Coronary artery (tissue), 2 donors: ENCODE measurements around the gene MAP3K14.
A peak's percentile ranks its signal among the peaks of the same experiment; 100 is the strongest.

ENCODE experiments used
- DNase-seq: peaks from one replicate; pipeline ENCODE4 v3.0.0-alpha.2; 2017; ENCODE audit warnings: low spot score
- H3K27ac ChIP-seq, 2 donors: fragments of 200-600 bp; sonication (generic); one replicate each; pipeline ENCODE4 v1.5.1; 2016 to 2019
- H3K4me3 ChIP-seq: fragments of 200-600 bp; sonication (generic); 2 replicates; pipeline ENCODE4 v1.5.1; 2016; ENCODE audit warnings: mild to moderate bottlenecking, moderate library complexity
- TF ChIP-seq, protein P1 (sequence below): fragments of 200-600 bp; sonication (generic); IDR thresholded peaks from one replicate; pipeline ENCODE4 v1.5.1; 2019; ENCODE audit warnings: antibody characterized with exemption

MAP3K14 gene

DNA sequence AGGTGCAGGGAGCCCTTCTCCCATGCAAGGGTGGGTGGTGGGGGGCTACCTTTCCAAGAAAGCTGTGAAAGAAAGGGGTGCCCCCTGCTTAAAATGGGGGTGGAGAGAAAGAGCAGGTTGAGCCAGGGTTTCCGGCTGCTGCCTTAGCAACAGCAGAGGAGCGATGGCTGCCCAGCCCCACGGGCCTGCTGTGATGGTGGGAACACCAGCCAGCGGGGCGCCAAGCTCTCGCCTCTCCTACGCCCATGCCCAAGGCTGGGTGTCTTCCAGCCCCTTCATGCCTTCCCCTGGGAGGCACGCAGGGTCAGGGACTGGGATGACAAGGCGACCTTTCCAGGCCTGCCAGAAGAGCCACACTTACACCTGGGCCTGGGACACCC lies 92.2 kb downstream of the MAP3K14 start:
- Histone ChIP-seq H3K4me3 (peak overlapping the region; percentile 74), H3K27ac (peak overlapping the region in 1 of 2 donors; percentile 73)
- TF ChIP-seq, protein P1, sequence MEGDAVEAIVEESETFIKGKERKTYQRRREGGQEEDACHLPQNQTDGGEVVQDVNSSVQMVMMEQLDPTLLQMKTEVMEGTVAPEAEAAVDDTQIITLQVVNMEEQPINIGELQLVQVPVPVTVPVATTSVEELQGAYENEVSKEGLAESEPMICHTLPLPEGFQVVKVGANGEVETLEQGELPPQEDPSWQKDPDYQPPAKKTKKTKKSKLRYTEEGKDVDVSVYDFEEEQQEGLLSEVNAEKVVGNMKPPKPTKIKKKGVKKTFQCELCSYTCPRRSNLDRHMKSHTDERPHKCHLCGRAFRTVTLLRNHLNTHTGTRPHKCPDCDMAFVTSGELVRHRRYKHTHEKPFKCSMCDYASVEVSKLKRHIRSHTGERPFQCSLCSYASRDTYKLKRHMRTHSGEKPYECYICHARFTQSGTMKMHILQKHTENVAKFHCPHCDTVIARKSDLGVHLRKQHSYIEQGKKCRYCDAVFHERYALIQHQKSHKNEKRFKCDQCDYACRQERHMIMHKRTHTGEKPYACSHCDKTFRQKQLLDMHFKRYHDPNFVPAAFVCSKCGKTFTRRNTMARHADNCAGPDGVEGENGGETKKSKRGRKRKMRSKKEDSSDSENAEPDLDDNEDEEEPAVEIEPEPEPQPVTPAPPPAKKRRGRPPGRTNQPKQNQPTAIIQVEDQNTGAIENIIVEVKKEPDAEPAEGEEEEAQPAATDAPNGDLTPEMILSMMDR: no peak
- peak; percentile 73 for DNase-seq

DNA sequence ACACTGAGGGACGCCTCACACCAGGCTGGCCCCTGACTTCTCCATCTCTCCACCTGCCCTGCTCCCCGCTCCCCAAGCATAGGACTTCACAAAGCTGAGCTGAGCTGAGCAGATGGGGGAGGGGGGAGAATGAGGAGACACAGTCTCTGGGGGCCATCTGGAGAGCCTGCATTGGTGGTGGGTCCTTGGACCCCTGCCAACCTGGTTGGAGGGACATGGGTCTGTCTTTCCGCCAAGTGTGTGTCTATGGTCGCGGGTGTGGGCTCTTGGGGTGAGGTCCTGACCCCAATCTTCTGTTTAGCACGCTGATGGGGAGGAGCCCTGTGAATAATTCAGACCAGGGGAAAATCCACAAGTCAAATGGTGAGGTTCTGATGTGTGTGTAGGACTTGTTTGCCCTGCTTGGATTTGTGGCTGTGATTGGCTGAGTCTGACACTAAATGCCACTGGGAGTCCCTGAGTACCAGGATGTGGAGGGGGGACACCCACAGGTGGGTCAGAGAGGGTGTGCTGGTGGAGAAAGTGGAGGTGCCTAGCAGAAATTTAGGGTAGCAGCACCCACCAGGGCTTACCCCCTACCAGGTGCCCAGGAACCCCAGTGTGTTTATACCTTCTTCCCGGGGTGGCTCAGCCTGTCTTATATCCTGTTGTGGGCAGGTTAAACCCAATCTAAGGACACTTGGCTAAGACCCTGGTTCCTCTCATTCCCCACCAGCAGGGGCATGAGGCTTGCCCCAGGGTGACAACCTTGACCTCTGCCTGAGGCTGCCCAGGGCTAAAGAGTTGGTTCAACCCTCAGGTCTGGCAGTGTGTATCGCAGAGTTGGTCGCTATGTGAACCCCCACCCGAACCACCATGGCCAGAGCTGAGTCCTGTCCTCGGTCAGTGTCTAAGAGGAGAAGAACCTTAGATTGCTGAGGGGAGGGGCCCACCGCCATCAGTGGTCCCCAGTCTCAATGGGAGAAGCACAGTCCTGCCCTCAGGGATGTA lies 93.0 kb downstream of the MAP3K14 start:
- TF ChIP-seq, protein P1: no peak

DNA sequence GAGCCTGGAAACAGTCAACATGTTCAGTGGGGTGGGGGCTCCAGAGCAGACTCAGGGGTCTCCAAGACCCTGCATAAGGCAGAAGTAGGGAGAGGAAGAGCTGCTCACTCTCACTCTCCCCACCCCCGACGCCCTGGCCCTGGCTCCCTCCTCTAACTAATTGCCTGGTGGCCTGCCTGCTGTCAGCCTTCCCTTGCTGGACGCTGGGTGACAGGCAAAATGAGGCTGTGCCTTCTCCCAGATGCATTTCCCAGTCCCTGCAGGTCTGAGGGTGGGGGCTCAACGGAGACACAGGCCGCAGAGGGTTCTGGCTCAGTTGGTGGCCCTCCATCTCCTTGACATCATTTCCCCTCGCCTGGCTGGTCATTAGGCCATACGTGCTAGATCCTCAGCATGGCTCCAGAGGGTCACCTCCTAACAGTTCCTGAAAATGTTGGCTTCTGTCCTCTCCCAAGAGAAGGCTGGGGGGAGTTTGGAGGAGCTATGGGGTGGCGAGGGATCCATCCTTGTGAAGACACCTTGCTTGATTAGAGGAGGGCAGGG lies 93.8 kb downstream of the MAP3K14 start:
- Histone ChIP-seq H3K4me3 (peak overlapping the region; percentile 74), H3K27ac (peak overlapping the region in 1 of 2 donors; percentile 73)
- TF ChIP-seq, protein P1: no peak
- DNase-seq: no peak

More for the DNA sequence above, 93.0 kb downstream of the MAP3K14 start:
- no peak for DNase-seq
- H3K27ac ChIP-seq: peak overlapping the region in 1 of 2 donors; percentile 73
- peak overlapping the region; percentile 74 for H3K4me3 ChIP-seq

DNA sequence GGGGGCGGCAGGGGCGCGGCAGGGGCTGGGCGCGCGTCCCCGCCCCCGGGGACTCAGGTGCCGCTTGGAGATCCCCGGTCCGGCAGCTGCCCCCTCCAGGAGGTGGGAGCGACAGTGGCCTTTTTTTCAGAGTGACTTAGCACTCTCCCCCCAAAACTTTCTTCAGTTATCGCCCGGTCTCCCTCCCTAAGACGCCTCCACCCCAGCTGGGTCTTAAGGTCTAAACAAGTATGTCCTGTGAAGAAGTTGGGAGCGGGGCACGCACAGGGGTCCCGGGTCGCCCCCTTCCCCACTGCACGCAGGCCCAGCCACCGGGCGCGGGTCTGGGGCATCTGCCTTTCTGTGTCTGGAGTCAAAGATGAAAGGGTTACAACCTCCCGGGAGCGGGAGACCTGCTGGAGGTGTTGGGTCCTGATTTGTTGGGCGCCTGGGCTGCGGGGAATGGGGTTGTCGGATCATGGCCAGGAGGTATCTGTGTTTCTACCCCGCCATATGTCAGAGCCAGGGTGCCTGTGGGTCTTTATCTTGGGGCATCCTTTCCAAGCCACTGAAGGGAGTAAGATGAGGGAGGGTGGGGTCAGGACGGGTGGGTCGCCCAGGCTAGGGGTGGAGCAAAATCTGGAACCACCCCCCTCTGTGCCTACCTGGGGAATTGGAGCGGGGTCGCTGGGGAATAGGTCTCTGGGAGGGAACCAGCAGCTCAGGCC lies 94.4 kb downstream of the MAP3K14 start:
- Histone ChIP-seq H3K4me3 (peak overlapping the region; percentile 74), H3K27ac (peak overlapping the region in 1 of 2 donors; percentile 73)
- TF ChIP-seq, protein P1: no peak
- DNase-seq: peak; percentile 74

DNA sequence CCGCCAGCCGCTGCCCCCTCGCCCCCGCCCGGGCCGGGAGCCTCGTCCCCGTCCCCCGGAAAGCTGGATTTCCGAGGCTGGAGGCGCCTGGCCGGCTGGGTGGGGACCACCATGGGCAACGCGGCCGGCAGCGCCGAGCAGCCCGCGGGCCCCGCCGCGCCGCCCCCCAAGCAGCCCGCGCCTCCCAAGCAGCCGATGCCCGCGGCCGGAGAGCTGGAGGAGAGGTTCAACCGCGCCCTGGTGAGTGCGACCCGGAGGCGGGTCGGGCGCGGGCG lies 94.9 kb downstream of the MAP3K14 start:
- TF ChIP-seq, protein P1: no peak
- Histone ChIP-seq H3K4me3 (peak overlapping the region; percentile 74), H3K27ac (peak overlapping the region in 1 of 2 donors; percentile 73)
- DNase-seq: no peak

DNA sequence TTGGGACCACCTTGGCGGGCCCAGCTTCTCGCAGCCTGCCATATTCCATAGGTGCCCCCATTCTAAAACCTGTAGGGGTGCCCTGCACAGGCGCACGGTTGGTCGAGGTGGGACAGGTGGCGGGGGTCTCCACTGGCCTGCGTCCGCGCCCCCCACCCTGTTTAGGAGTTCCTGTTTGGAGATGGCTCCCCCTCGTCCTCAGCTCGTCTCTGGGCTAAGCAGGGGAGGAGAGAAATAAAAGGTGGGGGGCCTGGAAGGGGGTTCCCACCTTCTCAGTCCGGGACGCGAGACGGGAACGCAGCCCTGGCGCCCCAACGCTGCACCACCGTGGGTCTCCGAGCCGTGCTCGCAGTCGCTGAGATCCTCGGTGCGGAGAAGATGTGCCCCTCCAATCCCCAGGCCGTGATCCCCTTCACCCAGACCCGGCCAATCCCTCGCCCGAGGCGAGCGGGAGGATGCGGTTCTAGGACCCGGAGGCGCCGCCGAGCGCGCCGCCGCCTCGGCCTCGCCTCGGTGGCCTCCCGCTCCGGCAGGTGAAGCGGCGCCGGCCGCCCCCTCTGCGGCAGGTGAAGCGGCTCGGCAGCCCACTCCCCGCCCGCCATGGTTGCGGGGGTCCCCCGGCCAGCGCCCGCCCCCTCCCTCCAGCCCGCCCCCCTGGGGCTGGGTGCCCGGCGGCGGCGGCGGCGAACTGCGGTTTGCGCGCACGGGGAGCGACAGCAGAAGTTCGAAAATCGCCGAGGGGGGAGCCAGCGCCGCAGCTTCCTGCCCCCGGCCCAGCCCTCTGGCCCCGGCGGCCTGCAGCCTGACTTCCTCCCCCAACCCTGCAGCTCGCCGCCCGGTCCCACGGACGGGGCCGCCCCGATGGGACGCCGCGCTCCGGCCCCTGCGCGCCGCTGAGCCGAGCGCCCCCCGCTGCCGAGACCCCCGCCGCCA lies 95.5 kb downstream of the MAP3K14 start, which contains the start of gene FMNL1:
Gene FMNL1 (plus strand): TSS at position 805 of the 933 bp plus-strand sequence. CDS start 240 bp downstream, outside the sequence.
- peak within 1 kb of the TSS in 1 of 2 donors; percentile 73 for H3K27ac ChIP-seq
- peak within 1 kb of the TSS; percentile 74 for H3K4me3 ChIP-seq
- DNase-seq: peak; percentile 76
- TF ChIP-seq, protein P1: no peak
